Fibroblast of skin of scalp (primary cell): ENCODE data around the gene BRF1.

Experiments used
- DNase-seq: peaks from one replicate; pipeline ENCODE4 v3.0.0-alpha.2; 2013

BRF1 gene

DNA sequence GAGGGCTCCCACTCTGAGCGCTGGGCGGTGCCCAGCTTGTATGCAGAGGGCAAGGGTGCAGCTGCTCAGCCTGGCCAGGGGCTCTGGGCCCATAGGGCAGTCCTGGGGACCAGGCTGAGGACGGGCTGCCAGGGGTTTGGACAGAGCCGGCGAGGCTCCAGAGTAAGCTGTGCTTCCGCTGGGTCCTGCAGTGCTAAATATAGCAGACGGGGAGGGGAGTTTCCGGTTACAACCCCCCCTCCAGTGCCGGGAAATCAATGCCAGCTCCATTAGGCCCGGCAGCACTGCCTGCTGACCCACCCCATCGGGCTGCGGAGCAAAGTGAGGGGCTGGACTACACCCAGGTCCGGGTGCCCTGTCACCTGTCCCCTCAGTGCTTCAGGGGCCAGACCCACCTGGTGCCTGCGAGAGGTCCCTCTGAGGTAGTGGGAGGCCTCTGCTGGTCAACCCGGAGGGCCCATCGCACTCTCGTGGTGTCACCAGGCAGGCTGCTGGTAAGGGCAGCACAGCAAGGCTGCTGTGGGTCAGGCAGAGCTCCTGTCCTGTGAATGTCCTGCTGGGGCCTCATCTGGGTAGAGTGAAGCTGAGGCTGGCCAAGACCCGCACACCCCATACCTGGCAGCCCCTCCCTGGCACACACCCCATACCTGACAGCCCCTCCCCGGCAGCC is 129.7 kb downstream of the BRF1 start:
- DNase-seq: no peak

DNA sequence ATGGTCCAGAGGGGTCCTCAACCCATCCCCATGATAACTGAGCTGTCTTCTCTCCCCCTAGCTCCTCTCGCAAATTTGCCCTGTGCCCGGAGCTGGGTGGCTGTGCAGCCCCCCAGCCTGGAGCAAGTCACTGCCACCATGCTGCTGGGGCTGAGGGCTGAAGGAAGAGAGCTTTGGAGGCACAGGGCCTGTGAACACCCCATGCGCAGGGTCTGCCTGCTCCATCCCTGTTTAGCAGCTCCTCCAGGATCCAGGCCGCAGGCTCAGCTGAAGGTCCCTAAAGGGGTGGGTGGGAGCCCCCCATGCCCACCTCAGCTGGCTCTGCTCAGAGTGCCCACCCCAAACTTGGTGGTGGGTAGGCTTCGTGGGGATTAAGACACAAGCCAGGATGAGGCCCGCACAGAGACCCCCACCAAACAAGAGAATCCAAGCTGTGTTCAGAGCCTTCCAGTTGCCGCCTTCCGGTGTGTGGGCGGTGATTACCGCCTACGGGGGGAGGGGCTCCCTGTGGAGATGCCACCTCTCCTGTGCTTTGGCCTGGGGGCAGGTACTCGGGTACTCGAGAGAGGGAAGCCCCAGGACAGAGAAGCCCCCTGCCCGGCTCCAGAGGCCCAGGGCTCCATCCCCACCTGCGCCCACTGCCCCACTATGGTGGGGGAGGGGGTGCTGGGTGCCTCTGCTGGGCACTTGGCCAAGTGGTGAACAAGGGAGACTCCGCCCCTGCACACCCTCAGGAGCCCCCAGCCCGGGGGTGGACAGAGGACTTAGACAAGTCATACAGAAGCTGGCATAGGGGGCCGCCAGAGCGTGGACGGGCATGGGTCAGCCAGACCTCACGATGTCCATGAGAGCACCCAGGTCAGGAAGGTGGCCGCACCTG is 130.8 kb downstream of the BRF1 start:
- DNase-seq: no peak

DNA sequence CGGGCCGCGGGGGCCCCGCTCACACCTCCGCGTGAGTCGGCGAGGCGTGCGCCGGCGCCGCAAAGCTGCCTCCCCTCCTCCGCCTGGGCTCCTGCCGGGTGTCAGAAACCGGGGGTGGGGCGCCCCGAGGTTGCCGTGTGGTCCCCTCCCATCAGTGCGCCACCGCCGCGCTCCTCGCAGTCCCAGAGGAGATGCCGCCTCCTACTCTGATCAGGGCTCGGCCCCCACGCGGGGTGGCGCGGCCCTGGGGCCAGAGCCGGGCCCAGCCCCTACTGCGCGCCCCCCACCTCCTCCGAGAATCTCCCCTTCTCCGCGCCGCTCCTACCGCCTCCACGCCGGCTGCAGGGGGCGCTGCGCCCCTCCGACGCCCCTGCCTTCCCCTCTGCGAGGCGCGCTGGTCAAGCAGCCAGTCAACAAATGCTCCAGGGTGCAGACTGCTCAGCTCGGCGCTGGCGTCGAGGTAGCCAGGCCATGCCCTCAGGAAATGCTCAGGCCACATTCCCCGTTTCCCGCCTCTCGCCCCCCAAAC is 131.8 kb downstream of the BRF1 start:
- no peak for DNase-seq

DNA sequence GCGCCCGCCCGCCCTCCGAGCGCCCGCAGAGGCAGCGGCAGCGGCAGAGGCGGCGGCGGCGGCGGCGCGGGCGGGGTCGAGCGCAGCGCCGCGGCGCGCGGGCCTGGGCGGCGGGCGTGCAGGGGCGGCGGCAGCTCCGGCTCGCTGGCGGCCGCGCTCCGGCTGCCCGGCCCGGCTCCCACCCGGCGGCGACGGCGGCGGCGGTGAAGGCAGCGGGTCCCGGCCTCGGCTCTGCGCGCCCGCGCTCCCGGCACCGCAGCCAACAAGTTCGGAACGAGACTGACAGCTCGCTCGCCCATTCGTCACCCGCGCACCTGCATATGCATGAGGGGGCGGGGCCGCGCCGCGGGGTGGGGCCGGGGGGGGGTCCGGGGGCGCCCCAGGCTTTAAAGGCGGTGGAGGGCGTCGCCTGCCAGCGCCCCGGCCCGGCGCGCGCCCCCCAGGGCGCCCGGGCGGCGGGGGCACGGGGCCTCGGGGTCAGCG is 132.3 kb downstream of the BRF1 start, which contains the start of gene JAG2:
TSS of gene JAG2 (minus strand) at position 281 of the 483 bp plus-strand sequence. CDS start 356 bp downstream, outside the sequence.
- no peak for DNase-seq

DNA sequence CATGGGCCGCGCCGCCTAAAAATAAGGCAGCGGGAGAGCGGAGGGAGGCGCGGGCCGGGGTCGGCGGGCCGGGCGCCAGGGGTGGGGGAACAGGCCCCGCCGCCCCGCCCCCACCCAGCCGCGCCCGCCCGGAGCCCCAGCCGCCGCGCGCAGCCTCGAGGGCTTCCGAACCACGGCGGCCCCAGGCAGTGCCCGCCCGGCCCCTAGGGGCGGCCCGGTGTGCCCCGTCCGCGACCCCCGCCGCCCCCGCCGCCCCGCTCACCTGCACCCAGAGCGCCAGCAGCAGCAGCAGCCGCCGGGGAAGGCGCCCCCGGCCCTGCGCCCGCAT is 132.7 kb downstream of the BRF1 start:
- no peak for DNase-seq

DNA sequence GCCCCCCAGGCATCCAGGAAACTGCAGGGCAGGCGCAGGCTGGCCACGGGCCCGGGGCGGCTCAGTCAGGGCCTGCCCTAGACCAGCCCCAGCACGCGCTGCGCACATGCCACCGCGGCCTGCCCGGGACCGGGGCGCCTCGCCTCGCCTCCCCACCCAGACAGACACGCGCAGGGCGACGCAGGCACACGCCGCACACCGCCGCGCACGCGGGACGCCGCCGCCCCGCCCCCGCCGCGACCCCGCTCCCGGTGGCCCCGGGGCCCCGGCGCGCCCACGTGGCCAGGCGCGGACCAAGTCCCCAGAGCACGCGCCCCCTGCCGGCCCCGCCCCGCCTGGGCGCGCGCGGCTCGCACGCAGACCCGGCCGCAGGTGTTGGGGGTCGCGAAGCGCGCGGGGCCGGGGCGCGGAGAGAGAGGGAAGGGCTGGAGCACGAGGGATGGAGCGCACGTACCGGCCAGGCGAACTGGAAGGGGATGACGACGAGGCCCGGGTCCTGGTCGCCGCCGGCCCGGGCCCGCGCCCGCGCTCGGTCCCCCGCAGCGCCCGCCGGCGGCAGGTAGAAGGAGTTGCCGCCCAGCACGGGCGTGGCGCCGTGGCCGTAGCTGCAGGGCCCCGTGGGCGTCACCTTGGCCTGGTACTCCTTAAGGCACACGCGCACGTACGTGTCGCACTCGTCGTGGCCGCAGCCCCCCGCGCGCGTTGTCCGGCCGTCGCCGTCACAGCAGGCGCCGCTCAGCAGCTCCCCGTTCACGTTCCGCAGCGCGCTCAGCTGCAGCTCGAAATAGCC is 133.3 kb downstream of the BRF1 start:
- no peak for DNase-seq

DNA sequence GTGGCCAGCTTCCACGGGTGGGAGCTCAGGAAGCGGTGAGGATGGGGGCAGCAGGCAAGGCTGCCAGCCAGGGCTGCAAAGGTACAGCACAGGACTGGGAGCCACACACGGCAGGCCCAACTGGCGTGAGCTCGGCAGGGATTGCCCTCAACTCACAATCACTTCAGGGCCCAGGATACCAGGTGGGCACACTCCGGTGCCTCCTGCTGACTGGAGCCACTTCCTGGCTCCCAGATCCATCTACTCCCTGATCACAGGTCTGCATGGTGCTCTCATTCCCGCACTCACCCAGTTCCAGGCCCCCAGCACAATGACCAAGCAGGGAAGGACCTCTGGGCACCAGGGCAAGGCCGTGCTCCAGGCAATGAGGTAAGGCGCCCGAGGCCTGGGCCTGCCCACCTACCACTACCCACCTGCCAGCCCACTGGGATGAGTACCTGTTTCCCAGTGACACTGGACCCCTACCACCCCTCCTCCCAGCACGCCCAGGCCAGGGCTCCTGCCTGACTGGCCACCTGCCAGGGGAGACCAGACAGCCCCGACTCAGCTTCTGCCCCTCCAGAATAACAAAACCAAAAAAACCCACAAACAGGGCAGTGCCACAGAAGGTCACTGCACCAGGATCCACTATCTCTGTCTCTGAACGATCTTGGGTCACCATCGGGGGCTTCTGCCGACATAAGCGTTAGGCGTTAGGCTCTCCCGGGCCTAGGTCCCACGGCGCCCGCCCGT is 134.1 kb downstream of the BRF1 start:
- no peak for DNase-seq

DNA sequence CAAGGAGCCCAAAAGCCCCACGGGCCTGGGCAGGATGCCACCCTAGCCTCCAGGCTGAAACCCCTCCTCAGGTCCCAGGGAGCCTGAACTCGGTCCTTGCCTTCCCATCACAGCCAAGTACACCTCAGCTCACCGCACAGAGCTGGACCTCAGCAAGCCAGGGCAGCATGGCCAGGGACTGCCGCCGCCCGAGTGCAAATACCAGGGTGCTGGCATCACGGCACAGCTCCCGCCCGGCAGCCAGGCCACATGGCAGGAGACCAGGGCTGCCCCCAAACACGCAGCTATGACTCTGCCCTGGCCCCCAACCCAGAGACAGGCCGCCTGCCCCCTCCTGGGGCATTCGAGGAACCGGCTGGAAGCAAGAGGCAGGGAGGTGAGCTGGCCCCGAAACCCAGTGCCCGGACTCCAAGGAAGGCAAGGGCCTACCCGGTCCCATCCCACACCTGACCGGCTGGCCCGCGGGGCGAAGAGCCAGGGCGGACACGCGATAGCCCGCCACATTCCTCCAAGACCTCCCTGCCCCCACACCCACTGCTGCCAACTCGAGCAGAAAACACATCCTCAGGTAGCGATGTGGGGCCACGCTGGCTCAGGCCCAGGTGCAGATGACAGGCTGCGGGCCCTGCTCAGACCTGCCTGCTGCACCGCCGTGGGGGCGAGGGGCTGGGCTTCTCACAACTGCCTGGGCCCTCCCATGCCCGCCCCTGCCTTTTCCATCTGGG is 134.9 kb downstream of the BRF1 start:
- DNase-seq: no peak

DNA sequence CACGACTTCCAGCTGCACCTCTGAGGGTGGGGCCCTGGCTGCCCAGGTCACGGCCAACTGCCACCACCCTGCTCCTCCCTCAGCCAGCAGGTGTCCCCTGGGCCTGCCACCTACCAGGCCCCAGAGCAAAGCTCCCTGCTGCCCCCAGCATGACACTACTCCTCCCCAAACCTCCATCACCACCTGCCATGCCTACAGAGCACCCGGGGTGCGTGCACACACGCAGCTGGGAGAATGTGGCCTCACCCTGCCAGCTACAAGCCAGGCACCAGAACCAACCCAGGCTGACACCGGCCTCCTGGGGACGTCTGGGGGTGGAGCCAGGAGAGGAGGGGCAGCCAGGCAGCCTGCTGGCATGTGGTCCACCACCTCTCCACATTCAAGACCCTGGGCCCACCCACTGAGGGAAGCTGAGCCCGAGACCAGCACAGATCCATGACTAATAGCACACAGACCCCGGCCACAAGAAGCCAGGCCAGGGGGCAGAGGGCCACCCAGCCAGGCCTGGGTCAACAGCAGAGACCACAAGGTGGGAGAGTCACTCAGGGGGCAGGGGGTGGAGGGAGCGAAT is 135.6 kb downstream of the BRF1 start:
- DNase-seq: no peak

DNA sequence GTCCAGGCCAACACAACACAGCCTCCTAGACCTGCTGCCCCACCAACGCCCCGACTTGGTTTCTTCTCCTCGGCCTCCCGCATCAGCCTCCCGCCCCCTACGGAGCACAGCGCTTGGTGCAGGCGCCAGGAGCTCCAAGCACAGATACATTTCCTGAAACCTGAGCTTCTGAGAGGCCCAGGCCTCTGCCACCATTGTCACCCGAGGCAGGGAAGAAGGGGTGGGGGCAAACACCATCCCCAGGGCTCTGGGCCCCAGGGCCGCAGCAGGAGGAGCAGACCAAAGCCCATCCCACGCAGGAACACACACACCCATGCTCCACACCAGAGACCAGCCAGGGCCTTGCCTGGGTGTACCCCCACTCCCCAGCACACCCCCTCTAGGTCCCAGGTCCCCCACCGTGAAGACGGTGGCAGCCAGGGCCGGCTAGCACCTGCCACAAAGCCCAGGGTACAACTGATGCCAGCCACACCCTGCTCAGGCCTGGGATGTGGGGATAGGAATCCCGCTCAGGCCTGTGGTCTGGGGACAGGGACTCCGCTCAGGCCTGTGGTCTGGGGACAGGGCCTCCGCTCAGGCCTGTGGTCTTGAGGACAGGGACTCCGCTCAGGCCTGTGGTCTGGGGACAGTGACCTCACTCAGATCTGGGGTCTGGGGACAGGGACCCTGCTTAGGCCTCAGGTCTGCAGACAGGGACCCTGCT is 137.6 kb downstream of the BRF1 start:
- DNase-seq: no peak

DNA sequence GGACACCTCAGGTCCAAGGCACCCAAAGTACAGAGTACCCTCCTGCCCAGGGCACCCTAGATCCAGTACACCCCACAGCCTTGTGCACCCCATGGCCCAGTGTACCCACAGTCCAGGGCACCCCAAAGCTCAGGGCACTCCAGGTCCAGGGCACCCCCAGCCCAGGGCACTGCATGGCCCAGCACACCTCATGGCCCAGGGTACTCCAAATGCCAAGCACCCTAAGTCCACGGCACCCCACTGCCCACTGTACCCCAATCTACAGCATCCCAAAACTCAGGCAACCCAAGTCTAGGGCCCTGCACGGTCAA is 138.2 kb downstream of the BRF1 start:
- DNase-seq: no peak

DNA sequence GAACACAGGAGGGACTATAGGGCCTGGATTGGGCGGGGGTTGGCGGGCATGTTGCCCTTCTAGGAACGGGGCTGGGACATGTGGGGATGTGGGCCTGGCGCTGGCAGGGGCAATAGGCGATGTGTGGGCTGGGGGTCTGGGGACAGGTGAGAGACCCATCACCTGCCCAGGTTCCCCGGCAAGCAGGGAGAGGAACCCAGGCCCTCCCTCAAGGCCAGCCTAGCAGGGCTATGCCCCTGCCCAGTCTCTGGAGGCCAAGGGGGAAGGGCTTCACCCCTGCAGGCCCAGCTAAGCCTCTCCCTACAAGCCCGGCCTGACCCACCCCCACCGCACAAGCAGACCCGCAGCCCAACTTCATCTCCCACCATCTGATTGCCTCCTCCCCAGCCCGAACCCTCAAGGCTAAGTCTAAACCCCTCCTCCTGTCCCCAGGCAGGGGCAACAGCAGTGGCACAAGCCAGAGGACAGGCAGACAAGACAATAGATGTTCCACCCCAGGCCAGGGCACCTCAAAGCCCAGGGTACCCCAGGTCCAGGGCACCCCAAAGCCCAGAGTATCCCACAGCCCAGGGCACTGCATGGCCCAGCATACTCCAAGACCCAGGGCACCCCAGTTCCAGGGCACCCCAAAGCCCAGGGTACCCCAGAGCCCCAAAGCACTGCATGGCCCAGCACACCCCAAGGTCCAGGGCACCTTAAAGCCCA is 138.7 kb downstream of the BRF1 start:
- no peak for DNase-seq

DNA sequence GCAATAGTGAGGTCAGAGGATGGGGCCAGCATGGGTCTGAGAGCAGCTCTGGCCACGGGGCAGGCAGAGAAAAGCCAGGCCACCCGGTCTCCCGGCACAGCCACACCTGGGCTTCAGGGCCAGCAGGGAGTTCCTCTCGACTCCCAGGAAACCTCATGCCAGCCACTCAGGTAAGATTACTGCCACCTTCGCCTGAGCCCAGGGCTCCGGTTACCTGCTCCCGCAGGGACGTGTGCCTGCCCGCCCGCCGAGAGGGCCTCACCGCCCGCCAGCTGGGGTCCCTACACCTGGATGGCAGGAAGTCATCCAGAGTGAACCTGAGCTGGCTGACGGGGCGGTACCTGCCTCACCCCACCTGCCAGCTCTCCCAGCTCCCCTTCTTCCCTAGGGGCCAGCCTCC is 139.5 kb downstream of the BRF1 start:
- no peak for DNase-seq

DNA sequence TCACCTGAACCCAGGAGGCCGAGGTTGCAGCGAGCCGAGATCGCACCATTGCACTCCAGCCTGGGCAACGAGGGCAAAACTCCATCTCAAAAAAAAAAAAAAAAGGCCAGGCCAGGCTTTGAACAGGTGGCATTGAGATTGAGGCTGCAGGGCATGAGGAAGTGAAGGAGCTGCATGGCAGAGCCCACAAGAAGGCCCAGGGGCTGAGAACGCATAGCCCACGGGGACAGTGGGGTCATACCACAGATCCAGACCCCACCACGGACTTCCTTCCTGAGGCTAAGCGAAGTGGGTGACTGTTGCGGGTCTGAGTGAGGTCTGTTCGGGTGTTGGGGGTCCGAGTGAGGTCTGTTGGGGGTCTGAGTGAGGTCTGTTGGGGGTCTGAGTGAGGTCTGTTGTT is 140.0 kb downstream of the BRF1 start:
- DNase-seq: no peak

DNA sequence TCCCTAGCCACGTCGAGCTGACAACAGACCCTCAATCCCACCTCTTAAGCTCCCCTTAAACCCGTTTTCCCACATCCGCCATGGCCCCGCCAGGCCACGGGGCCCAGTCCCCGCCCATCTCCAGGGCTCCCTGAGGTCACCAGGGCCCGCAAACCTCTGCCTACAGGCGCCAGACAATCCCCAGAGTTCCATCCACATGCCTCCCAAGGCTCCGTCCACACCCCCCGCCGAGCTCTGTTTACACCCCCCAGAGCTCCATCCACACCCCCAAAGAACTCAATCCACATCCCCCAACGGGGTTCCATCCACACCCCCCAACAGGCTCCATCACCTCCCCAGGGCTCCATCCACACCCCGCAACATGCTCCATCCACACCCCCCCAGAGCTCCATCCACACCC is 141.5 kb downstream of the BRF1 start:
- no peak for DNase-seq
